ENCODE results near the gene PSME2.

DNA sequence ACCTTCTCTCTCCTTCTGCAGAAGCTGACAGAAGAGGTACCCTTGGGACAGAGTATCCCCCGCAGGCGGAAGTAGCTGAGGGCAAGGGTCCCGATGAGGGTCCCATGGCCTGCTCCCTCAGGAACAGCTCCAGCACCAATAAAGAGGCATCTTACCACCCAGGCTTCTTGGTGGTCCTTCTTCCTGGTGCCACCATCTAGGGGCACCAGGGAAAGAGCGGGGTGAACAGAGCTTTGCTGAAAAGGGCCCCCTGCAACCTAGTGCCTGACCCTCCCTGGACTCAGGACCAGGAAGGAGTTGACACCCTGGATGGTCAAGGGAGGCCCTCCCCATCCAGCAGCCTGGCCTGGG lies 14.1 kb upstream of the PSME2 start:
- TF ChIP-seq, protein P1, sequence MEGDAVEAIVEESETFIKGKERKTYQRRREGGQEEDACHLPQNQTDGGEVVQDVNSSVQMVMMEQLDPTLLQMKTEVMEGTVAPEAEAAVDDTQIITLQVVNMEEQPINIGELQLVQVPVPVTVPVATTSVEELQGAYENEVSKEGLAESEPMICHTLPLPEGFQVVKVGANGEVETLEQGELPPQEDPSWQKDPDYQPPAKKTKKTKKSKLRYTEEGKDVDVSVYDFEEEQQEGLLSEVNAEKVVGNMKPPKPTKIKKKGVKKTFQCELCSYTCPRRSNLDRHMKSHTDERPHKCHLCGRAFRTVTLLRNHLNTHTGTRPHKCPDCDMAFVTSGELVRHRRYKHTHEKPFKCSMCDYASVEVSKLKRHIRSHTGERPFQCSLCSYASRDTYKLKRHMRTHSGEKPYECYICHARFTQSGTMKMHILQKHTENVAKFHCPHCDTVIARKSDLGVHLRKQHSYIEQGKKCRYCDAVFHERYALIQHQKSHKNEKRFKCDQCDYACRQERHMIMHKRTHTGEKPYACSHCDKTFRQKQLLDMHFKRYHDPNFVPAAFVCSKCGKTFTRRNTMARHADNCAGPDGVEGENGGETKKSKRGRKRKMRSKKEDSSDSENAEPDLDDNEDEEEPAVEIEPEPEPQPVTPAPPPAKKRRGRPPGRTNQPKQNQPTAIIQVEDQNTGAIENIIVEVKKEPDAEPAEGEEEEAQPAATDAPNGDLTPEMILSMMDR (IDR thresholded peaks at IDR 0.05): no peak
- TF ChIP-seq POLR2A (IDR thresholded peaks at IDR 0.05): no peak
